Thoracic aorta (tissue), 2 donors: ENCODE data around the gene TRPT1. TPM values are rescaled to one million over a fixed set of nuclear protein-coding genes. Genes with fewer than 3 reads are reported as not detected.

Experiments used
- ATAC-seq: fragments of 150-250 bp; one replicate; pipeline ENCODE4 v1.8.0; 2017; ENCODE audit warnings: low read depth; ENCODE audit not compliant: insufficient number of reproducible peaks, low FRiP score
- DNase-seq: peaks from one replicate; pipeline ENCODE4 v3.0.0-alpha.2; 2020; ENCODE audit warnings: low spot score
- H3K27ac ChIP-seq, 2 donors: fragments of 200-600 bp; sonication (generic); 1 replicate in 1 of 2; 2 replicates in 1 of 2; pipeline ENCODE4 v1.5.1; 2016; ENCODE audit warnings: mild to moderate bottlenecking in 2 of 2, moderate library complexity in 2 of 2
- H3K27me3 ChIP-seq: fragments of 200-600 bp; sonication (generic); replicated peaks from 2 replicates; pipeline ENCODE4 v1.6.0; 2016; ENCODE audit warnings: mild to moderate bottlenecking; ENCODE audit not compliant: insufficient read depth
- H3K36me3 ChIP-seq: fragments of 200-600 bp; sonication (generic); one replicate; pipeline ENCODE4 v1.5.1; 2016
- H3K4me1 ChIP-seq, 2 donors: fragments of 200-600 bp; sonication (generic); 1 replicate in 1 of 2; 2 replicates in 1 of 2; pipeline versions ENCODE4 v1.5.1 to v1.6.0; 2016; ENCODE audit warnings: low read depth in 2 of 2, mild to moderate bottlenecking in 1 of 2; ENCODE audit not compliant: control insufficient read depth in 1 of 2
- H3K4me3 ChIP-seq: fragments of 200-600 bp; sonication (generic); 2 replicates; pipeline ENCODE4 v1.5.1; 2016; ENCODE audit warnings: mild to moderate bottlenecking
- H3K9me3 ChIP-seq: fragments of 200-600 bp; sonication (generic); 2 replicates; pipeline ENCODE4 v1.5.1; 2016
- CTCF ChIP-seq: fragments of 200-600 bp; sonication (generic); IDR thresholded peaks from one replicate; pipeline ENCODE4 v1.5.1; 2019; ENCODE audit warnings: antibody characterized with exemption
- total RNA-seq, 2 donors: library from RNA; depleted of rRNA; stranded (reverse); fragments of >200 nt; gene quantifications; one replicate each; pipeline versions ENCODE4 v1.1.0 to v1.2.3, GENCODE V29; 2016

Gene TRPT1
- total RNA-seq, 2 donors from 2014 or later = 67.2 to 95.3 TPM

- no peak for ATAC-seq
- H3K27me3 ChIP-seq = no peaks in the 10 kb centered on the region
- H3K9me3 ChIP-seq = no peaks in the 10 kb centered on the region
- H3K4me3 ChIP-seq = no peak overlapping the region
- H3K27ac ChIP-seq = no peak overlapping the region
- DNase-seq = no peak
- H3K4me1 ChIP-seq = peaks cover 14 to 23% of the 10 kb centered on the region in 2 donors
- TF ChIP-seq CTCF = no peak
- H3K36me3 ChIP-seq = peaks cover 35% of the 10 kb centered on the region
Measured at GRCh38 chr11:64256300-64256699, 30.3 kb upstream of the TRPT1 start.

DNA sequence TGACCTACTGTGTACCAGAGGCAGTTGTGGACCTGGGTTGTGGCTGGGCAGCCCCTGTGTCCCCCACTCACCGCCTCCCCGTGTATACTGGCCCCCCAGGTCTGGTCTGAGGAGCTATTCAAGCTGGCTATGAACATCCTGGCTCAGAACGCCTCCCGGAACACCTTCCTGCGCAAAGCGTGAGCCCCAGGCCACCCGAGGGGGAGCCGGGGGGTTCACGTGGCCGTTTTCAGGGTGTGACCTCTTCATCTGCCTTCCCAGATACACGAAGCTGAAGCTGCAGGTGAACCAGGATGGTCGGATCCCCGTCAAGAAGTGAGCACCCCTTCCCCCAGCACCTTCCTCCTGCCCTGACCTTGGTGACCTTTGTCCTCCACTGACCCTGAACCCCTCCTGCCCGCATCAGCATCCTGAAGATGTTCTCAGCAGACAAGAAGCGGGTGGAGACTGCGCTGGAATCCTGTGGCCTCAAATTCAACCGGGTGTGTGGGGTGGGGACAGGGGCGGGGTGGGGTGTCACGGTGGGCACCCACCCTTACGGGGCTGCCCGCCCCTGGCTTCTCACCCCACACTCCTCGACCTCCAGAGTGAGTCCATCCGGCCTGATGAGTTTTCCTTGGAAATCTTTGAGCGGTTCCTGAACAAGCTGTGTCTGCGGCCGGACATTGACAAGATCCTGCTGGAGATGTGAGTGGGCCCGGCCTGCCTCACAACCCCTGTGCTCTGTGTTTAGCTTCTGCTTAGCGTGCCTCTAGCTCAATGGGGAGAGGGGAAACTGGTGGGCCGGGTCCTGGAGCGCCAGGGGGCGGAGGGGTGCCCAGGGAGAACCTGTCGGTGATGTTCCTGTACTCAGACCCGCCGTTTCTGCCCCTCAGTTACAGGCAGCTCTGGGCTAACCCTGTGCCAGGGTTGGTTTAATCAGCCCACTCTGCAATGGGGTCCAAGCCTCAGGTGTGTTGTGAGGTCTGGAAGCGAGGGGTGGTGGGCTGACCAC lies 29.4 kb upstream of the TRPT1 start:
- H3K36me3 ChIP-seq = peaks cover 35% of the 10 kb centered on the region
- H3K27ac ChIP-seq = no peak overlapping the region
- DNase-seq = no peak
- H3K27me3 ChIP-seq = no peaks in the 10 kb centered on the region
- no peak for TF ChIP-seq CTCF
- ATAC-seq = no peak
- H3K9me3 ChIP-seq = no peaks in the 10 kb centered on the region
- peaks cover 19 to 30% of the 10 kb centered on the region in 2 donors for H3K4me1 ChIP-seq
- H3K4me3 ChIP-seq = no peak overlapping the region

DNA sequence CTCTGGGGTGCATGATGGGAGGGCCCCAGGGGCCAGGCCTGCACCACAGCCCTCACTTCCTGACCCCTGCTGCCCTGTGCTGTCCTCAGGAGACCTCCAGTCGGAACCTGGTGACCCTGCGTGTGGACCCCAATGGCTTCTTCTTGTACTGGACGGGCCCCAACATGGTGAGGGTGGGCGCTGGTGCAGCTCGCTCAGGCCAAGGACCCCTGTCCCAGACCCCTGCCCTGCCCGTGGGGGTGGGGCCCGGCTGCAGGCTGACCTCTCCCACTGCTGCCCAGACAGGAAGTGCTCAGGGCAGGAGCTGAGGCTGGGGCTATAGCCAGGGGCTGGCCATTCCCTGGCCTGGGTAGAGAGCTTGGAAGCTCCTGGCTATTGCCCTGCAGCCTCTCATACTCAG lies 28.3 kb upstream of the TRPT1 start:
- H3K27ac ChIP-seq = no peak overlapping the region
- no peak for ATAC-seq
- TF ChIP-seq CTCF = no peak
- H3K9me3 ChIP-seq = no peaks in the 10 kb centered on the region
- H3K4me1 ChIP-seq = peaks cover 19 to 31% of the 10 kb centered on the region in 2 donors
- no peak for DNase-seq
- H3K36me3 ChIP-seq = peaks cover 28% of the 10 kb centered on the region
- no peak overlapping the region for H3K4me3 ChIP-seq
- H3K27me3 ChIP-seq = no peaks in the 10 kb centered on the region

GRCh38 chr11:64253481-64253880 lies 27.5 kb upstream of the TRPT1 start:
- Histone ChIP-seq H3K9me3 (no peaks in the 10 kb centered on the region), H3K4me1 (peaks cover 19 to 31% of the 10 kb centered on the region in 2 donors), H3K4me3 (no peak overlapping the region), H3K27ac (peak overlapping the region in 1 of 2 donors; percentile 61), H3K36me3 (peaks cover 21% of the 10 kb centered on the region), H3K27me3 (no peaks in the 10 kb centered on the region)
- ATAC-seq (no peak), DNase-seq (no peak)
- no peak for TF ChIP-seq CTCF

GRCh38 chr11:64253043-64253442 lies 27.1 kb upstream of the TRPT1 start:
- ATAC-seq = no peak
- Histone ChIP-seq H3K27me3 (no peaks in the 10 kb centered on the region), H3K4me3 (peak overlapping the region; percentile 82), H3K36me3 (peaks cover 17% of the 10 kb centered on the region), H3K4me1 (peaks cover 19 to 31% of the 10 kb centered on the region in 2 donors), H3K9me3 (no peaks in the 10 kb centered on the region), H3K27ac (peak overlapping the region in 1 of 2 donors; percentile 61)
- TF ChIP-seq CTCF = no peak
- no peak for DNase-seq
